ENCODE results near the gene PPAN.
A peak's percentile ranks its signal among the peaks of the same experiment; 100 is the strongest.

Gene PPAN, protein sequence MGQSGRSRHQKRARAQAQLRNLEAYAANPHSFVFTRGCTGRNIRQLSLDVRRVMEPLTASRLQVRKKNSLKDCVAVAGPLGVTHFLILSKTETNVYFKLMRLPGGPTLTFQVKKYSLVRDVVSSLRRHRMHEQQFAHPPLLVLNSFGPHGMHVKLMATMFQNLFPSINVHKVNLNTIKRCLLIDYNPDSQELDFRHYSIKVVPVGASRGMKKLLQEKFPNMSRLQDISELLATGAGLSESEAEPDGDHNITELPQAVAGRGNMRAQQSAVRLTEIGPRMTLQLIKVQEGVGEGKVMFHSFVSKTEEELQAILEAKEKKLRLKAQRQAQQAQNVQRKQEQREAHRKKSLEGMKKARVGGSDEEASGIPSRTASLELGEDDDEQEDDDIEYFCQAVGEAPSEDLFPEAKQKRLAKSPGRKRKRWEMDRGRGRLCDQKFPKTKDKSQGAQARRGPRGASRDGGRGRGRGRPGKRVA

GRCh38 chr19:10106100-10106936, at the start of gene PPAN:
PPAN (plus strand) TSS chr19:10106362; CDS start chr19:10106395, 33 bp downstream.
- DNase-seq, result peak; percentile 87

DNA sequence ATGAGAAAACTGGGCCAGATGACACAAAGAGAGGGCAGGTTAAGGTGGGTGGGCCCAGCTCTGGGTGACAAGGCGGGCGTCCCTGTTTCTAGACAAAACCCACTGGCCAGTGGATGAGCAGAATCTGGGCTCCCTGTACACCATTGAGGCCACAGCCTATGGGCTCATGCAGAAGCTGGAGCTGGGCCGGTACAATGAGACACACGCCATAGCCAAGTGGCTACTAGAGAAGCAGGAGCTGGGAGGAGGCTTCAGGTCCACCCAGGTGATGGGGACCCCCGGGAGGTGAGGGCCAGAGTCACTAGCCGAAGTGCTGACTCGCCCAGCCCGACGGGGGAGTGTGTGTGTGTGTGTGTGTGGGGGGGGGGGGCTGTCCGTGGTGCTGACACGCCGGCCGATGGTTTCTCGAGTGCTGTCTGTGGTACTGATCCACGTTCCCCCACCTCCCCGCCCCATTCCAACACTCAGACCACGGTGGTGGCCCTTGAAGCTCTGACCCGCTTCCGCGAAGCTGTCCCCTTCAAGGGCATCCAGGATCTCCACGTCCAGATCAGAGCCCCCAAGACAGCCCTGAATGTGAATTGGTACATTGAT, 44.3 kb upstream of the PPAN start:
- DNase-seq, result no peak

GRCh38 chr19:10068205-10068604, 38.0 kb upstream of the PPAN start:
- DNase-seq, result no peak

DNA sequence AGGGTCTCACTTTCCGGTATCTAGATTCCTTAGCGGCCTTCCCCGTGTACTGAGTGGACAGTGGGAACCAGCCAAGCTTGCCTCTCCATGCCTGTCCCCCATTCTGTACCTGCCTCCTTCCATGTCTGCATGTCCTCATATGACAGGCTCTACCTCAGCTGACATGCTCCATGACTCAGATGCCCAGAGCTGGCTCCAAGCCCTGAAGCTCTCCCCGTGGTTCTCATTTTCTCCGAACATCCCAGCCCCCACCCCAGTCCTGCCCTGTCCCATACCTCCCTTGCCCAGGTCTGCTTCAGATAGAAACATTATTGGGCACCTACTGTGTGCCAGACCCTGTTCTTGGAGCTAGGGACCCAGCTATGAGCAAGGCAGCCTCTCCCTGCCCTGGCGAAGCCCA, 37.1 kb upstream of the PPAN start:
- no peak for DNase-seq

DNA sequence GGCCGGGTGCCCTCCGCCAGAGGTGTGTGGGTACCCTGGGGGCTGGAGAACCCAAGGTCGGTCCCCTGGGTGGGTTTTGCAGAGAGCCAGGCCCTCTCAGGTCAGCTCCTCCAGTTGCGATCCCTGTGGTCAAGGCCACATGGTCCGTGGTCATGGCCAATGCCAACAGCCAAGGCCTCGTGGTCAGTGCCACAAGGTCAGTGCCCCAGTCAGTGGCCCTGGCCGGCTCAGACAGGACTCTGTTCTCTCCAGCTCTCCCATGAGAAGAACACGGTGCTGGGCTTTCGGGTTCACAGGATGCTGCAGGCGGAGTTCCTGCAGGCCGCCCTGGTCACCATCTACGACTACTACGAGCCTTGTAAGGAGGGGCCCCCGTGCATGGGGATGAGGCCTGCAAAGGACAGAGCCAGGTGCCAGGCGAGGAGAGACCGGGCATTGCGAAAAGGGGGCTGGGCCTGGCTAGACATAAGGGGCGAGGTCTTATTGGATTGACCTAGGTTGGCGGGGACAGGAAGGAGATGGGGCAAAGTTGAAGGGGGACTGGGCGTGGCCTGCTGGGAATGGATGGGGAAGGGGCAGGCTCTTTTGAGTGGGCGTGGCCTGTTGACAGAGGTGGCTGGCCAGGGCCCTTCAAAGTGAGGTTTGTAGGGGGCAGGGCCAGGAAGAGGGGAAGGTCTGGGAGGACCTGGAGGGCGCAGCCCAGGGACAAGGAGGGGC, 35.3 kb upstream of the PPAN start:
- DNase-seq, result no peak

DNA sequence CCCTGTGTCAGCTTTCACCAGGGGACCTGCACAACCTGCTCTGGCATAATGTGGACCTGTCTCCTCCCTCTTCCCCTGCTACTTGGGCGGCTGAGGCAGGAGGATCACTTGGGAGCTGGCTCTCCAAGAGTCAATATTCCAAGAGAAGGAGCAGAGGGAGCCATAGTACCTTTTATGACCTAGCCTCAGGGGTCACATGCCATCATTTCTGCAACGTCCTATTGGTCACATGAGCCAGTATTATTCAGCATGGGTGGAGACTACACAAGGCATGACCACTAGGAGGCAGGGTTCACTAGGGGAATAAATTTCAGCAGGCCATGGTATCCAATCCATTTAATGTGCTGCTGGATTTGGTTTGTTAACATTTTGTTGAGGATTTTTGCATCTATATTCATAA, 32.0 kb upstream of the PPAN start:
- DNase-seq, result no peak

GRCh38 chr19:10076535-10076934, 29.6 kb upstream of the PPAN start:
- DNase-seq, result no peak

DNA sequence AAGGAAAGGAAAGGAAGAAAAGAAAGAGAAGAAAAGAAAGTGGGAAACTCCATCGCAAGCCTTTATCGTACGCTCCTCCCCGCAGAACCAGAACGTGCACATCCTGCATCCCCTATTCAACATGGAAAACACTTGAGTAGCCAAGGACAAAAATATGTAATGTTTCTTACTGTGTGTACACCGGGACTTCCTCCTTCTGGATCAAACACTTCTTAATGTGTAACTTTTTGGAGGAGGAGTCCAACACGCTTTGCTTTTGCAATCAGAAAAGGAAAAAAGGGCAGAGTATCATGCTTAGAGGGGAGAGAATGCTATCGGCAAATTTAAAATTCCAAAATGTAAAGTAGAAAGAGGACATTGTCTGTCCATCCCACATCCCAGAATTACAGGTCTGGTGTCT, 27.8 kb upstream of the PPAN start:
- DNase-seq, result no peak

DNA sequence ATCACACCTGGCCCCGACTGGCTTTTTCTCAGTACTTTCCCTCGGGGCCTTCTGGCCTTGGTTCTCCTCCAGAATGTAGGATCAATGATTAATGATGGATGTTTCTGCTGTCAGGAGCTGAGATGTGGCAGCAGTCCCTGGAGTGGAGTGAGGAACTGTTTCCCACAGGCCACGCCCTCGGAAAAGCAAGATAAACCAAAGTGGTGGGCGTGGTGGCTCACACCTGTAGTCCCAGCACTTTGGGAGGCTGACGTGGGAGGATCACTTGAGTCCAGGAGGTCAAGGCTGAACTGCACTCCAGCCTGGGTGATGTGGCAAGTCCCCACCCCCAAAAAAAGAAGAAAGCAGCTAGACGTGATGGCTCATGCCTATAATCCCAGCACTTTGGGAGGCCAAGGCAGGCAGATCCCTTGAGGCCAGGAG, 27.1 kb upstream of the PPAN start:
- no peak for DNase-seq

DNA sequence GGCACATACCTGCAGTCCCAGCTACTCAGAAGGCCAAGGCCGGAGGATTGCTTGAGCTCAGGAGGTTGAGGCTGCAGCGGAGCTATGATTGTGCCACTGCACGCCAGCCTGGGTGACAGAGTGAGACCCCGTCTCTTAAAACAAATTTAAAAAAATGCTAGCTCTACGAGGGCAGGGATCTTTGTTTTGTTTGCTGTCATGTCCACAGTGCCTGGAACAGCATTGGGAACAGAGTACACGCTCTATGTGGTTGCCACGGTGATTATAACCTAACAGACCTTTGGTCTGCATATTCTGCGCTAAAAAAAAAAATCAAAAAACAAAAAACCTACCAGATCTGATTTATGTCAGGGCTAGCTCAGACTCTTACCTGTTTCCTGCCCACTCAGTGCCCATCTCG, 22.3 kb upstream of the PPAN start:
- DNase-seq, result no peak

DNA sequence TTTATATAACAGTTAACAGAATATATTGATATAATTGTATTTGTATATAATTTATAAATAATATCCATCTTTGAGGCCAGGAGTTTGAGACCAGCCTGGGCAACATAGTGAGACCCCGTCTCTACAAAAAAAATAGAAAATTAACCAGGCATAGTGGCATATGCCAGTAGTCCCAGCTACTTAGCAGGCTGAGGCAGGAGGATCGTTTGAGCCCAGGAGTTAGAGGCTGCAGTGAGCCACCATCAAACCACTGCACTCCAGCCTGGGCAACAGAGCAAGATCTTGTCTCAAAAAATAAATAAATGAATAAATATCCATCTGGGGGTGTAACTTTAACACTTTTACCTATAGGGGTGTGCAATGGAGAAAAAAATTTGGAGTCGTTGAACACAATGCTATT, 21.4 kb upstream of the PPAN start:
- no peak for DNase-seq

DNA sequence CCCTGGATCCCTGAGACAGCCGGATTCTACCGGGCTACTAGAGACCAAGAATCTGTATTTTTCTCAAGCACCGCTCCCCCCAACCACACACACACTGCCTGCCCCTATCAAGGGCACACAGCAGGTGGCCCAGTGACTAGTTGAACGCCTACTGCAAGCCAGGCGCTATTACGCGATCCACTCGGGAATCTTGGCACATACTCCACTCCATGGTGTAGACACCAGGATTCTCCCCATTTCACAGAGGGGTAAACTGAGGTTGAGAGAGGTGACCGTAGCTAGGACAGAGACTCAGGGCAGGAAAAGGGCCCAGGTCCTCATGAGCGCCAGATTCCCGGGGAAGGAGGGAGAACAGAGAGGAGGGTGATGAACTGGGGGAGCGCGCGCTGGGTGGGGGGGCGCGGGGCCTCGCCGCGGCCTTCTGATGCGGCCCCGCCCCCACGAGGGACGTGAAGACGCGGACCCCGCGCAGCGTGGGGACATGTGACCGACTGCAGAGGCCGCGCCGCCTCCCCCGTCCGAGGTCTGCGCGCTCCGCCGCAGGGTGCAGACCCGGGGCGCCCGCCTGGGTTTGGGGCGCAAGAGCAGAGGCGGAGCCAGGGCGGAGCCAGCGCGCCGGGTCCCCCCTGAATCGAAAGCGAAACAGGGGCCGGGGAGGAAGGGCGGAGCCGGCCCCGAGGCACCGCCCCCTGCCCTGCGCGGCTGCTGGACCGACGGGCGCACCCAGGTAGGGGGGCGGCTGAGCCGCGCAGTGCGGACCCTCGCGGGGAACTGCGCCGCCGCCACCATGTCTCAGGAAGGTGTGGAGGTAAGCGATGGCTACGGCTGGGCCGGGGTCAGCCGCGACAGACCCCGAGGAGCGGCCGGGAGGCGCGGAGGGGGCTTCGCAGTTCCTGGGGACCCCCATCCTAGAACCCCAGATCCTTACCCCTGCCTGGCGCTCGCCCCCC, 20.2 kb upstream of the PPAN start, which contains the start of gene SHFL:
SHFL (plus strand) TSS at position 677 of the 950 bp plus-strand sequence; CDS start at position 788, 111 bp downstream.
- peak; percentile 9 for DNase-seq

DNA sequence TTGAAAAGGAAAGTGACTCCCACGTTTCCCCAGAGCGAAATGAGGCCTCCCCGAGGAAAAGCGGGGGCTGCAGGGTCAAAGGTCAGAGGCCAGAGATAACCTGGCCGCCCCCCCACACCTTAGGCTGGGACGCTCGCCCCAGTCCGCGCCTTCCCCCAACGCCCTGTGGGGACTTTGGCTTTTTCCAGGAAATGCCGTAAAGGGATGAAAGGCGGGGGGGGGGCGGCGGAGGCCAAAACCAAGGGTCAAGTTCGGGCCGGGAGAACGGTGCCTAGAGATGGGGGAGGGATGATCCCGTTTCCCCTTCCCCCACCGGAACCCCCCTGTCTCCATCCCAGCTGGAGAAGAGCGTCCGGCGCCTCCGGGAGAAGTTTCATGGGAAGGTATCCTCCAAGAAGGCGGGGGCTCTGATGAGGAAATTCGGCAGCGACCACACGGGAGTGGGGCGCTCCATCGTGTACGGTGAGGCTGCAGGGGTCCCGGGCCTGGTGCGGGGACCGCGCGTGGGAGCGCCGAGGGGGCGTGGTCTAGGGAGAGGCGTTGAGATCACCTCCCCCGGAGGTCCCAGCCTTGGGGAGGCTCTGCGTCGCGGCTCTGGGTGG, 19.5 kb upstream of the PPAN start:
- no peak for DNase-seq

DNA sequence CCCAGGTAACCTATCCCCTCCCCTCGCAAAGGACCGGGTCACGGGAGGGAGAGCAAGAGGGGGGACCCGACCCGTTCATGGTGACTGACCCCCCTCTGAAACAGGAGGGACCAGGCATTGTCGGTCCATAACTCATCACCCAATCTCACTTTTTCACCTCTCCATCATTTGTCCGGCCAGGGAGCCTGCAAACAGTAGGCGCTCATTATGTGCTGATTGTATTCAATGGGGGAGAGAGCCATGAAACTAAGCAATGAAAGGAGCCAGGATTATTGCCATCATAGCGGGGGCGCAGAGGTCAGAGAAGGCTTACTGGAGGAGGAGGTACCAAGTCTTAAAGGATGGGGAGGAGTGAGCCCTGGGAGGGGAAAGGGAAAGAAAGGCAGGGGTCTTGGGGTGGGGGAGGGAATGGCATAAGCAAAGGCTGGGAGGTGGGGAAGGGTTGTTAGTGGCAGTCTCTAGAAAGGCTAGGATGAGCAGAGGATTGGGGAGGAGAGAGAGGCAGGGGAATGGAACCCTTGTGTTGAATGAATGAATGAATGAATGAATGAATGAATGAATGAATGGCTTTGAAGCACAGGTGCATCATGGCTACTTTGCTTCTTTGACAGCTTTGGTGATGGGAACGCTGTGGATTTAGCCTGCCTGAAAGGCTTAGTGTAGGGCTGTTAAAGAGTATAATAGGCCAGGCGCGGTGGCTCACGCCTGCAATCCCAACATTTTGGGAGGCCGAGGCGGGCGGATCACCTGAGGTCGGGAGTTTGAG, 18.7 kb upstream of the PPAN start:
- DNase-seq, result no peak

DNA sequence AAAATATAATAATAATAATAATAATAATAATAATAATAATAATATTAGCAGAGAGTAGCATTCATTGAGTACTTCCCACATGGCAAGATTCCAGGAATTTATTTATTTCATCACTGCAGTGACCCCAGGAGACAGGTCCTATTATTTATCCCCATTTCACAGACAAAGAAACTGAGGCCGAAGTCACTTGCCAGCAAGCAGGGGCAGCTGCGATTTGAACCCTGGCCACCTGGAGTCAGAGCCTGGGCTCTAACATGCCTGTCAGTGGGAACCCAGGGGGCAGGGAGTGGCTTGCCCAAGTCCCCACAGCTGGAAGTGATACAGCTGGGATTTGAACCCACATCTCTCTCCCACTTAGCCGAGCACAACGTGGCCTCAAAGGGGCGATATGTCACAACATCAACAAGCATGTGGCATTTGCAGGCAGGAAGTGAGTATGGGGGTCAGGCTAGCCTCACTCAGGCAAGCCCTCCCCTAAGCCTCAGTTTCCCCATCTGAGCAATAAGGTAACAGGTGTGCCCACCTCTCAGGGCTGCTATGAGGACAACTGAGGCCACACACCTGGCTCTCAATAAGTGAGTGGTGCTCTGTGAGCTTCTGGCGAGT, 17.1 kb upstream of the PPAN start:
- DNase-seq, result no peak

DNA sequence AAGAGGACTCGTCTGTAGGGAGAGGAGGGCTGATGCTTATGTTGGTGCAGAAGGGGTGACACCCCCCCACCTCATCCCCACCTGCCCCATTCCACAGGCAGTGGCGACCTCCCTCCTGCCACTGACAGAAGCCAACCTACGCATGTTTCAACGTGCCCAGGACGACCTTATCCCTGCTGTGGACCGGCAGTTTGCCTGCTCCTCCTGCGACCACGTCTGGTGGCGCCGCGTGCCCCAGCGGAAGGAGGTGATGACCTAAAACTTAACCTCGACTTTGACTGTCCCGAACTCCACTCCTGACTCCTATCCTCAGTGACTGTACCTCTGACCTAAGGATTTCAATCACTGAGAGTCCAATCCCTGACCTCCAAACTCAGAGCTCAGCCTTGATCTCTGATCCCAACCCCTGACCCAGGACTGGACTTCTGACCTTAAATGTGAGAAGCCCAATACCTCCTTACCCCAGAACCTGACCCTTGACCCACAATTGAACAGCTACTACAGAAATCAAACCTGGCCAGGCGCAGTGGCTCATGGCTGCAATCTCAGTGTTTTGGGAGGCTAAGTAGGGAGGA, 16.3 kb upstream of the PPAN start:
- no peak for DNase-seq

DNA sequence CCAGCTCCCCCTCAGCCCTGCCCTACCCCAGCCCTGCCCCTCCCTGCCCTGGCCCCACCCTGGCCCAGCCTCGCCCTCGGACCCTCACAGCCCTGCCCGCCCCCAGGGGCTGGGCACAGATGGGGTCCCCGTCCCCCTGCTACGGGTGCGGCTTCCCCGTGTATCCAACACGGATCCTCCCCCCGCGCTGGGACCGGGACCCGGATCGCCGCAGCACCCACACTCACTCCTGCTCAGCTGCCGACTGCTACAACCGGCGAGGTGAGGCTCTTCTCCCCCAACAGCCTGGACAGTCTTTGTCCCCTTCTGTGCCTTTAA, 14.8 kb upstream of the PPAN start:
- DNase-seq, result no peak

DNA sequence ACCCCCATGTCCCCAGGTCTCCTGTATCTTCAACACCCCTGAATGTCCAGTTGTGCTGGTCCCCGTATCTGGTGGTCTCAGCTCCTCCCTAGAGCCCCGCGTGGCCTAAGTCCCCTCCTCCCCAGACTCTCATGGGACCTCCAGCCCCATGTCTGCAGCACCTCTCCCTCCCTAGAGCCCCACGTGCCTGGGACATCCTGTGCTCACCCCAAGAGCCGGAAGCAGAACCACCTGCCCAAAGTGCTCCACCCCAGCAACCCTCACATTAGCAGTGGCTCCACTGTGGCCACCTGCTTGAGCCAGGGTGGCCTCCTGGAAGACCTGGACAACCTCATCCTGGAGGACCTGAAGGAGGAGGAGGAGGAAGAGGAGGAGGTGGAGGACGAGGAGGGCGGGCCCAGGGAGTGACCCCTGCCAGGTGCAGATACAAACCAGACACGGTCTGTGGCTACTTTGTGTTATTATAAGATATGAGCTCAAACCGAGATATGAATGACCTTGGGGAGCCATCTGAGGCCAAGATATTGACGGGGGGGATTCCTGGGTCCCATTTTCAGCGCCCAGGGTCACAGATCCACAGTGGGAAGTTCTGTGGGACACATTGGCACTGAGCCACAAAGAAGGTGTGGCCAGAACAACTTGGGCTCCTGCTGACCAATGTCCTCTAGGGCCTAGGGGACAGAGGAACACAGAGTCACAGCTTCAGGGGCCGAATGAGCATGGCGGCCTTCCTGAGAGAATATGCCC, 14.1 kb upstream of the PPAN start:
- DNase-seq, result no peak
